ENCODE results near the gene KCND2. TPM values are rescaled to one million over a fixed set of nuclear protein-coding genes. Genes with fewer than 3 reads are reported as not detected.

The KCND2 gene
- total RNA-seq, 1 experiment from 2014 or later = not detected

DNA sequence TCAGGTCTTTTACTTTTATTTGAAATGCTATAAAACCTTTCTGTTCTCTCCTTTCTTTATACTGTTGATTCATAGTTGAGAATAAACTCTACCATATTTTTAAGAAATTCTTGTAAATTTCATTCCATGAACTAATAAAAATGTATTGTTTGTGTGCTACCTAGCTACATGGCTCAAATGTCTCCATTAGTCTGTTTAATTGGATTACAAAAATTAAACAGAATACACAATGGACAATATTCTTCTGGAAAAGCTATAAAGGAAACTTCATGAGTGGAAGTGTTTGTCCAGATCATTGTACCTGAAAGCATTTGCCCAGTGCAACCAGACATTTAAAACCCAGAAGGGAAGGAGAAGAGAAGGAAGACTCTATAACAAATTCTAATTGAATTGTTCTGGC lies 20.1 kb downstream of the KCND2 start:
- no peak overlapping the region for H3K4me3 ChIP-seq
- no peak for DNase-seq
- no peaks in the 10 kb centered on the region for H3K27me3 ChIP-seq
- H3K36me3 ChIP-seq = no peaks in the 10 kb centered on the region
- H3K9me3 ChIP-seq = no peaks in the 10 kb centered on the region

DNA sequence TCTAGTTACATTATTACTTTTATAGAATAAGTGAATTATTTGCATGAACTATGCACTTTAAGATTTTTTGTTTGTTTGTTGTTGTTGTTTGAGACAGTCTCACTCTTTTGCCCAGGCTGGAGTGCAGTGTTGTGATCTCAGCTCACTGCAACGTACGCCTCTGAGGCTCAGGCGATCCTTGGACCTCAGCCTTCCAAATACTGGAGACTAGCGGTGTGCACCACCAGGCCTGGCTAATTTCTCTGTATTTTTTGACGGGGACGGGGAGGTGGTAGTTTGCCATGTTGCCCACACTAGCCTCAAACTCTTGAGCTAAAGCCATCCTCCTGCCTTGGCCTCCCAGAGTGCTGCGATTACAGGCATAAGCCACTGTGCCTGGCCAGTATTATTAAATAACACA lies 29.2 kb downstream of the KCND2 start:
- no peak overlapping the region for H3K4me3 ChIP-seq
- H3K27me3 ChIP-seq = no peaks in the 10 kb centered on the region
- no peak for DNase-seq

DNA sequence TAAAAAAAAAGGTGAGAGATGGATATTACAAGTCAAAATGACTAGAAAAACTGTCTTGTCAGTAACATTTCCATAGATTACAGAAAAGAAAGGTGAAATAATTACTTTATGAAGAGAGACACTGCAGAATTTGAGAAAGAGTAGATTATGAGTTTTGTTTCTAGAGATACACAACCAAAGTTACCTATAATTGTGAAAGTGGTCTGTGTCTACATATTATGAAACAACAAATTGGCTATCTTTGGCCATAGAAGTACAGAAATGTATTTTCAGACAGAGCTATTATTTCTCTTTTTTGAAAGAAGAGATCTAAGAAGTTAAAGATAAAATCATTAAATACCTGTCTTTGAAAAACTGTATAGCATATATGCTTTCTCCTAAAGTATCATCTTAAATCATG lies 30.1 kb downstream of the KCND2 start:
- Histone ChIP-seq H3K36me3 (no peaks in the 10 kb centered on the region), H3K27me3 (no peaks in the 10 kb centered on the region), H3K9me3 (no peaks in the 10 kb centered on the region), H3K4me3 (no peak overlapping the region)
- no peak for DNase-seq

More for the DNA sequence above, 29.2 kb downstream of the KCND2 start:
- Histone ChIP-seq H3K36me3 (no peaks in the 10 kb centered on the region), H3K9me3 (no peaks in the 10 kb centered on the region)

DNA sequence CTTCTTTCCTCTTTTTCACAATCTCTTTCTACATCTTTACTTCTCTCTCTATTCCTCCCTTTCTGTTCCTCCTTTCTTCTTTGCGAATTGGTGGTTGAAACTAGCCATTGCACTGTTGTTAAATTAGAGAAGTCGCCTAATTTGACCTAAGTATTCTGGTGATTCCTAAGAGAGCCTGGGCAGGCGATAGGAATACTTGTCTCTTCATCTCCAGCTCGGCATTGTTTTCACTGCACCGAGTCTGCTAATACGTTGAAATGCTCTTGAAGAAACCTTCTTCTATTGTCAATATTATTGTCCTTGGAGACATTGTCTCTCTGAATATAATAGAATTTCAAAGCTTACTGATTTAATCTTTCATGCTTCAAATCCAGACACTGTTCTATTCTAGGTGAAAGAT lies 31.7 kb downstream of the KCND2 start:
- no peaks in the 10 kb centered on the region for H3K27me3 ChIP-seq
- no peak for DNase-seq
- H3K36me3 ChIP-seq = no peaks in the 10 kb centered on the region
- H3K4me3 ChIP-seq = no peak overlapping the region
- no peaks in the 10 kb centered on the region for H3K9me3 ChIP-seq

DNA sequence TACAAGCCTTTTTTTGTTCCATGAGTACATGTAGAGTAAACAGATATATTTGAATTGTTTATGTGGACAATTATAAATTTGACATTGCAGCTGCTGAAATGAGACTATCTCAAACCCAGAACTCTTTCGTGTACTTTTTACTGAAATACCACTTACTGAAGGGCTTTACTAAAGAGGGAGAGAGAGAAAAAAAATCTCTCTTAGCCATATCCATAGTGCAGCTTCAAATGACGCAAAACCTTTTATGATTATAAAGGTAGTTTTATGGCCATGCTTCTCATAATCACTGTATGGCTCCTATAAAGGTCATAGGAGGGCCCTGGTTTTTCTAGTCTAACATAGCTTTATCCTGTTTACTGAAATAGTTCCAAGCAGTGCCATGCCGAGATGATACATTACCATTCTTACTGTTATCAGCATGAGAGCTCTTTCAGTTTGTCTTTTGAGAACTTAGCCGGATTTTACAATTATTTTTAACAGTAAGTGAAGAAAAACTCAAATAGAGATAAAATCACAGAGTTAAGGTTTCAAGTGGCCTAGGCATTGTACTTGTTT lies 35.1 kb downstream of the KCND2 start:
- no peak overlapping the region for H3K4me3 ChIP-seq
- no peaks in the 10 kb centered on the region for H3K27me3 ChIP-seq
- H3K9me3 ChIP-seq = no peaks in the 10 kb centered on the region
- H3K36me3 ChIP-seq = no peaks in the 10 kb centered on the region
- no peak for DNase-seq

DNA sequence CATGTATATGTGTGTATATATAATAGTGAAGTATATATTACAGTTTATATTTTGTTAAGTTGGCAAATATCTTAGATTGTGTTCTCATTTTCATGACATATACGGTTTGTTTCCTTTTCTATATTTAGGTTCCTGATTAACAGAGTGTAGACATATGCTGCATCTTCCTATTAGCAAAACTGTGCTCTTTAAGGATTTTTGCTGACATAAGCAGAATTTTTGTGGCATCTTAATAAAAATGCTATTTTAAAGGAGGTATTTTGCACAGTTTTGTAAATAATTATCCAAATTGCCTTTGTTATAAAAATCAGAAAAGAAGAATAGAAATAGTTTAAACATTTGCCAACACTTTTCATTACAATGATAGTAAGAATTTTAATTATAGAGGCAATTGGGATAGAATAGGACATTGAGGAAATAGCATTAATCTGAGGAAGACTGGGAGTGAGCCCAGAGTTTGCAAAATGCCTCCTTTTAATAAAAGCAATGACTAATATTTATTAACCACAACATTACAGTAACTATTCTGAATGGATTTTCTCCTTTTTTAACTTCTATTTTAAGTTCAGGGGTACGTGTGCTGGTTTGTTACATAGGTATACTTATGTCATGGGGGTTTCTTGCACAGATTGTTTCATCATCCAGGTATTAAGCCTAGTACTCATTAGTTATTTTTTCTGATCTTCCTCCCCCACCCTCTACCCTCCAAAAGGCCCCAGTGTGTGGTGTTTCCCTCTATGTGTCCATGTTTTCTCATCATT lies 38.2 kb downstream of the KCND2 start:
- H3K9me3 ChIP-seq = no peaks in the 10 kb centered on the region
- DNase-seq = no peak
- no peak overlapping the region for H3K4me3 ChIP-seq
- no peaks in the 10 kb centered on the region for H3K27me3 ChIP-seq
- no peaks in the 10 kb centered on the region for H3K36me3 ChIP-seq

DNA sequence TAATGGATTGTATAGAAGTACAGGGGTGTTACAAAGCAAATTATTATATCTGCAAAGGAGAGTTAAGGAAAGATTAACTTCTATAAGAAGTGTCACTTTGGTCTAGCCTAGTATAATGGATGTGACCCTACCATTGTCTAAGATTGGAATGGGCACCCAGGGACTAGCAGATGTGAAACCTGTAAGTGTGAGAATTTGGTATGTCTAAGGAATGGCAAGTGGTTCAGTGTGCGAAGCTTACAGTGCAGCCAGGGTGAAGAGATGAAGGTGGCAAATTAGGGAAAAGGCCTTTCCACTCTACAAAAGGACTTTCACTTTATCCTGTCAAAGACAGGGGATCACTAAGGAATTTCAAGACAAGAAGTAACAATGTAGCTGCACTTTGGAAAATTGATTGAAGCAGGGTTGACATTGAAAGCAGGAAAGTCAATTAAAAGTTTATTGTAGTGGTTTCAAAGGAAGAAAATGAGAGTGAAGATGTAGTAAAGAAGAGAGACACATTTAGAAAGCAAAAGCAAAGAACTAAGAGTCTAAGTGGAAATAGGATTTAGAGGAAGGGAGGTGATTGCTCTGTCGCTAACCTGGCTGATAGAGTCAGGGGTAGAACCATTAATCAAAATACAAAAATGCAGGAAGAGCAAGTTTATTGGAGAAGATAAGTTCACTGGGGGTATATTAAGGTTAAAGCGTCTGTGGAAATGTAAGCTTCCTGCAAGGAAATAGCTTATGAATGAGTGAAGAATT lies 47.4 kb downstream of the KCND2 start:
- no peak for DNase-seq
- Histone ChIP-seq H3K4me3 (no peak overlapping the region), H3K36me3 (no peaks in the 10 kb centered on the region), H3K9me3 (no peaks in the 10 kb centered on the region), H3K27me3 (no peaks in the 10 kb centered on the region)

DNA sequence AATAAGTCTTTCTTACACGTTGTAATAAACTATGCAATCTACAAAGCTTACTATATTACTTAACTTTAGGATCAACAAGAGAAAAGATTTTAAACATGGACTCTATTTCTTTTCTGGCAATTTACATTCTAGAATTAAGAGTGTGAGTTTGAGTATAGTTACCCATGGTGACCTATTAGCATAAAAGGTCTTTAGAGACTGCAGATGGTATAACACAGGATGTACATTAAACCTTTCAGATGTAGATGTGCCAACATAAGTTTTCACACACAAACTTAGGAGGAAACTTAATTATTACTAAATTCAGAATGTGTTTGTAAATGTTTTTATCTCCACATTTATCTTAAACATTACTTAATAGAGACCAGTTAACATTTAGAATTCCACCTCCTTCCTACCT lies 54.1 kb downstream of the KCND2 start:
- no peaks in the 10 kb centered on the region for H3K9me3 ChIP-seq
- no peaks in the 10 kb centered on the region for H3K36me3 ChIP-seq
- no peak for DNase-seq
- H3K27me3 ChIP-seq = no peaks in the 10 kb centered on the region
- no peak overlapping the region for H3K4me3 ChIP-seq

DNA sequence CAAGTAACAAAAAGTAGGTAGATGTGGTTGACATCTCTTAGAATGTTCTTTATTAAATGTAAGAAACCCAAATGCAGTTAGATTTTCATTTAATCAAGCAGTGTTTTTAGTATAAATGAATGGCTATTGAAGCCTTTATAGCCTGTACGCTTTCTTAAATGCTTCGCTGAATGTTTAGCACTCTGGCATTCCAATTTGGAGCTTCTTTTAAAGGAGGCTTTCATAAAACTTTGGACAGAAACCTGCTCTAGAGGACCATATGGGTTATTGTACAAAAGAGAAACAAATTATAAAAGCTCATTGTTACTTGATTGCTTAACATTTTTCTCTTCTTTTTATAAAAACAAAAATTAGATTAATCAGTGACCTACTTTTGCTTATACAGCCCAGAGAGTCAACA lies 59.5 kb downstream of the KCND2 start:
- Histone ChIP-seq H3K27me3 (no peaks in the 10 kb centered on the region), H3K36me3 (no peaks in the 10 kb centered on the region), H3K4me3 (no peak overlapping the region), H3K9me3 (no peaks in the 10 kb centered on the region)
- DNase-seq = no peak

DNA sequence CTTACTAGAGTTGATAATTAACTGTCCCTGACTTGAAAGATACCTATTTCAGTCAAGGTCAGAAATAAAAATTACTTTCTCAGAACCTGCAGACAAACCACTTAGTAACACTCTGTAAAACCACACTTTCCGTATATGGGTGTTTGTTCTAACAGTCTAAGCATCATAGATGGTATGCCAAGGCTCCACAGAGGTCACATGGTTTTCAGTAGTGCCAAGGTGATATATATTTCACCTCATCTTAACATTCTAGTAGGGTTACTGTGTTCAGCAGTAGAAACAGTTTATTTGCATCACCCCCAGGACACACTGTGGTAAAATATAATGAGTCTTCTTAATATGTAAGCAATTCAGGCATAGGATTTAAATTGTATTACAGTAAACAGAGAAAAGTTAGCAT lies 61.5 kb downstream of the KCND2 start:
- H3K27me3 ChIP-seq = no peaks in the 10 kb centered on the region
- no peak for DNase-seq
- H3K9me3 ChIP-seq = no peaks in the 10 kb centered on the region
- H3K36me3 ChIP-seq = no peaks in the 10 kb centered on the region
- H3K4me3 ChIP-seq = no peak overlapping the region

DNA sequence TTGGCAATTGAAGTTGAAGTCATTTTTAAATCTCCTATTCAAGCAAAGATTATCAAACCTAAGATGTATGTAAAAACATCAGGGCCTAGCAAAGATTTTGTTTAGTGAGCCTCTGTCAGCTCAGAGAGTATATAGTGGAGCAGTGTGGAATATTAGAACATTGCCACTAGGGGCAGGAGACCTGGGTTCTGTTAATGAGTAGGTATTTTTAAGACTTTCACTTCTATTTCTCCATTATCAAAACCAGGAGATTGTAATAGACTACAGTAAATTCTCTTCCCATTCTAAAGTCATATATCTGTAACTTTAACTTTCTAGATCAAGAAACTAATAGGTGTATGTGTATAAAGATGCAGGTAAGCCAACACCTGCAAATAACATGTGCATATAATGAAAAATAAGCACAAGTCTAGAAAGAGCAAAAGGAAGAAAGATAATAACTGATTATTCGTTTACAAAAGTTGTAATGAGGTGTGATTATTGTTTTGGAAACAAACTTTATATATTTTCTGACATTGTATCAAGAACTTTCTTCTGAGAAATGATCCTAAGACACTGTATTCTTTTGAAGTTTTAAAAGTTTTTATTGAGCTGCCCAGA lies 64.4 kb downstream of the KCND2 start:
- no peaks in the 10 kb centered on the region for H3K9me3 ChIP-seq
- no peak for DNase-seq
- H3K27me3 ChIP-seq = no peaks in the 10 kb centered on the region

DNA sequence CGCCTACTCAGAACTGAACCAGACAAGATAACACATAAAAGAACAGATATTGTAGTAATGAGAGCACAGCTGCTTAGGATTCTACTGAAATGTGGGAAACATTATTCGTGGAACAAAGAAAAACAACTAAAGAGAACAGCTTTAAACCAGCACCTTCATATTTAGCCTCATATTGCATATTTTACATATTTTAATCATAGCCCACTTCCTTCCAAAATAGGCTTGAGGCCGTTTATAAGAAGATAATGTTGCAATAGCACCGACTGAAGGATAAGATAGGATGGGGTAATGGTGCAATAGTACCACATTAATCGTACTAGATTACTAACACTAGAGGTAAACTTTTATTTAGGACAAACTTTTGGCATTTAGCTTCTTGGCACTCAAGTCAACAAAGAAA lies 71.3 kb downstream of the KCND2 start:
- no peak overlapping the region for H3K4me3 ChIP-seq
- no peaks in the 10 kb centered on the region for H3K36me3 ChIP-seq
- no peaks in the 10 kb centered on the region for H3K27me3 ChIP-seq
- H3K9me3 ChIP-seq = no peaks in the 10 kb centered on the region
- DNase-seq = no peak

More for the DNA sequence above, 64.4 kb downstream of the KCND2 start:
- Histone ChIP-seq H3K4me3 (no peak overlapping the region), H3K36me3 (no peaks in the 10 kb centered on the region)

DNA sequence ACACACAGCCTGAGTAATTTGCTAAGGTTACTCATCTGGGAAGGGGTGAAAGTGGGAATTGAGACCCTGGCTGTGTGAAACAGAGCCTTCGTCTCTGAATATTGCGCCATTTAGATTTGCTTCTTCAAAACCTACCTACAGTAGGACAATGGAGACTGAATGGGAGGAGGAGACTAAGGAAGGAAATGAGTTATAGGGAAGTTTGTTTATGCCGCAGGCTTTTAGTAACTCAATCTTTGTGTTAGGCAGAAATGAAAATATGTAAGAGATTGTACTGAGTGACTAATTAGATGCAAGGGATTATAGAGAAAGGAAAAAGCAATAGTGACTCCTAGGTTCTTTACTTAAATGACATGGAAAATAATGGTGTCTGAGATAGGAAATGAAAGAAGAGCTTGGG lies 80.2 kb downstream of the KCND2 start:
- H3K9me3 ChIP-seq = no peaks in the 10 kb centered on the region
- DNase-seq = no peak
- H3K27me3 ChIP-seq = no peaks in the 10 kb centered on the region
- no peaks in the 10 kb centered on the region for H3K36me3 ChIP-seq
- H3K4me3 ChIP-seq = no peak overlapping the region

DNA sequence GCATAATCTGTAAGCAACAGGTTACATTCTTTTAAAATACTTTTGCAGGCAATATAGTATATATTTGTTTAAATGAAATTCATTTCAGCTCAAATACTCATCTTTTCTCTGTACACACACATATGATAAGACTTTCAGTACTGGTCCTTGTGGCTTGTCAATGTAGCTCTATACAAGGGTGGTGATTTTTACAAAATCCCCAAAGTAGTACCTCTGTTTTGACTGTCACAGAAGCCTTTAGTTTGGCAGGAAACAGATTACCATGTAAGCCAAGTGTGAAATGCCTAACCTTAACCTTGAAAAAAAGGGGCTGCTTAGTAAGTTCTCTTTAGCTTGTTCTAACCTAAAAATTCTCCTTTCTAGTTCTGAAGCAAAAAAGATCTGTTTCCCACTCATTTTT lies 87.9 kb downstream of the KCND2 start:
- H3K4me3 ChIP-seq = no peak overlapping the region

DNA sequence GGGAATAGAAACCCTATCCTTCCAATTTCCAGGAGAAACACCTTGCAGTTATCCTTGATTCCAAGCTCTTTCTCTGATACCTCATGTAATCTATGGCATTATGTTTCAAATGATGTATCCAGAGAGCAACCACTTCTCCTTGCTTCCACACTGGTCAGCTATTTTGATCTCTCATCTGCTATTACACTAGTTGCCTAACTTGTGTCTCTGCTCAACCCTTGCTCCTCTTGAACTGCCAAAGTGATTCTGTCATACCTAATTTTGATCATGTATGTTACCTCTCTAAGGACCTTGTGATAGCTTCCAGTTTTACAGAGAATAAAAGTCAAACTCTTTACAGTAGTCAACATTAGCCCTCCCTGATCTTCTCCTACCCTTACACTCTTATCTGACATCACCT lies 90.4 kb downstream of the KCND2 start:
- Histone ChIP-seq H3K9me3 (no peaks in the 10 kb centered on the region), H3K4me3 (no peak overlapping the region), H3K36me3 (no peaks in the 10 kb centered on the region), H3K27me3 (no peaks in the 10 kb centered on the region)
- no peak for DNase-seq

More for the DNA sequence above, 87.9 kb downstream of the KCND2 start:
- Histone ChIP-seq H3K27me3 (no peaks in the 10 kb centered on the region), H3K36me3 (no peaks in the 10 kb centered on the region), H3K9me3 (no peaks in the 10 kb centered on the region)
- DNase-seq = no peak

DNA sequence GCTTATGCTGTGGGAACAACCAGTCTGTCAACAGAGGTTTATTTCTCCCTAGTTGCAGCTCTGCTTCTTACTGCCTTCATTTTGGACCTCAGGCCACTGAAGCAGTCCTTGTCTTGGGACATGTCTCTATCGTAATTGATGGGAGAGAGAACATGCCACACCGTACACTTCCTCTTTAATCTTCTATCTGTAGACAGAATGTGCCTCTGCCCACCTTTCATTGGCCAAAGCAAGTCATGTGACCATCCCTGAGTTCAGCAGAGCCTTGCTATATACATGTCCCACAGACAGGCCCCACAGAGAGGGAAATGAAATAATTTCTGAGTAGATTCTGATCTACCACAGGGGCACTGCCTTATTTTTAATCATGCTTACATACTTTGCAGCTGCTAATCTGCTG lies 98.0 kb downstream of the KCND2 start:
- H3K36me3 ChIP-seq = no peaks in the 10 kb centered on the region
- H3K9me3 ChIP-seq = no peaks in the 10 kb centered on the region
- no peaks in the 10 kb centered on the region for H3K27me3 ChIP-seq
- H3K4me3 ChIP-seq = no peak overlapping the region
- no peak for DNase-seq

DNA sequence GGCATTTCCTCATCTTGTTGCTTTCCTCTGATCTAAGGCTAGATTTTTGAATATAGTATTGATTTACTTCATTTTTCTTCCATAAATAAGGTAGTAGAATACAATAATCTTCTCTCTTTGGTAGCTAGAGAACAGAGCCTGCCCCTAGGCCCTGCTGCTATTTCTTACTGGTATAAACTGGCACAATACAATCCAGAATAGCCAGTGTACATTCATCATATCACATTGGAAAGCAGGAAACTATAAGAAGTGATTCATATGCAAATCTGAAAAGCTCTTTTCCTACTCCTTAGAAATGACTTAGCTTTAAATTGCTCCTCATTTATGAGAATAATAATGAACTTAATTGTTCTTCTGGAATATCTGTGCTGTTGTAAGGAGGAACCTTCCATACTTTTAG lies 100.2 kb downstream of the KCND2 start:
- Histone ChIP-seq H3K27me3 (no peaks in the 10 kb centered on the region), H3K9me3 (no peaks in the 10 kb centered on the region), H3K4me3 (no peak overlapping the region), H3K36me3 (no peaks in the 10 kb centered on the region)
- DNase-seq = no peak
